HUES48 (cell line): ENCODE data around the gene GALNT9.
"Not testable (repeated sequence)": the region's sequence is repeated elsewhere in the genome, so short reads cannot be mapped to it uniquely, and the experiment has no call there.

Source experiments
- H3K27ac ChIP-seq: one replicate; pipeline ENCODE4 v1.7.0; 2013; ENCODE audit warnings: low read depth, low read length, inconsistent platforms
- H3K27me3 ChIP-seq: 2 replicates; pipeline ENCODE4 v1.6.1; 2013; ENCODE audit warnings: mild to moderate bottlenecking, low read length; ENCODE audit not compliant: control insufficient read depth, insufficient read depth
- H3K36me3 ChIP-seq: 2 replicates; pipeline ENCODE4 v1.6.1; 2013; ENCODE audit warnings: low read length; ENCODE audit not compliant: control insufficient read depth, insufficient read depth
- H3K4me1 ChIP-seq: 2 replicates; pipeline ENCODE4 v1.6.1; 2013; ENCODE audit warnings: mild to moderate bottlenecking, low read length; ENCODE audit not compliant: control insufficient read depth, insufficient read depth
- H3K4me3 ChIP-seq: 2 replicates; pipeline ENCODE4 v1.5.1; 2013; ENCODE audit warnings: mild to moderate bottlenecking, low read depth, low read length
- H3K9ac ChIP-seq: 2 replicates; pipeline ENCODE4 v1.6.1; 2013; ENCODE audit warnings: mild to moderate bottlenecking, low read depth, low read length, moderate library complexity
- H3K9me3 ChIP-seq: 2 replicates; pipeline ENCODE4 v1.6.1; 2013; ENCODE audit warnings: low read length; ENCODE audit not compliant: control insufficient read depth, insufficient read depth

Gene GALNT9

DNA sequence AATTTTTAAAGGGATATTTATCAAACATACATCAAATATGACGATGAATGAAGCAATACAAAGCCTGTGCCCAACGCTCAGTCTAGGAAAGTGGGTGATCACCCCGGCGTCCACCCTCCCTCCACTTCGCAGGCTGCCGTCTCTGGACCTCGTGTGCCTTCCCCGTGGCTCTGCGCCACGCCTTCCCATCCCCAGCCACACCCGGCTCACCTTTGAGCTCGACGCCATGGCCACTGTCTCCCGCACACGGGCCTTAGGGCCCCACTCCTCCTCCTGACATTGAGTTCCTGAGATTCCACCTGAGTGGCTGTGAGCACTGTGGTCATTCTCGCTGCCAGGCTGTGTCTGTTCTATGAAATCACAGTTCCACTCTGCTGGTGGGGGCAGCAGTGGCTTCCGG, 56.7 kb downstream of the GALNT9 start:
- H3K9ac ChIP-seq: no peak overlapping the region
- H3K27ac ChIP-seq: no peak overlapping the region
- 0 out of 2 replicates have a peak, but pooled peaks cover 2% of the 10 kb centered on the region for H3K27me3 ChIP-seq
- H3K9me3 ChIP-seq: no peaks in the 10 kb centered on the region
- no peaks in the 10 kb centered on the region for H3K36me3 ChIP-seq
- H3K4me3 ChIP-seq: no peak overlapping the region
- H3K4me1 ChIP-seq: peaks cover 7% of the 10 kb centered on the region; the same call in 1 of the 2 replicates

DNA sequence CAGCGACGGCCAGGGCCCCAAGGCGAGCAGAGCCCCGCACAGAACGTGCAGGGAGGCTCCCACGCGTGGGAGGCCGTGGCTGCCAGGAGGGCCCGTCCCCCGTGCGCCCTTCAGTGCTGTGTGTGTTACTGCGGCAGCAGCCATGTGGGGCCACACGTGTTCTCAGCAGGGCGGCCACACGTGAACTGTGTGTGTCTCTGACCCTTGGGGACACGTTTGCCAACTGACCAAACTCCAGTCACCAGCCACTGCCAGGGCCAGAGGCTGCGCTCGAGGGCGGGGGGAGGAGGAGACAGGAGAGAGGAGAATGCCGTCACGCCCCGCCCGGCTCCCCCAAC, 57.7 kb downstream of the GALNT9 start:
- H3K27me3 ChIP-seq: 0 out of 2 replicates have a peak, but pooled peaks cover under 1% of the 10 kb centered on the region
- H3K27ac ChIP-seq: no peak overlapping the region
- H3K9me3 ChIP-seq: no peaks in the 10 kb centered on the region
- H3K36me3 ChIP-seq: no peaks in the 10 kb centered on the region
- no peak overlapping the region for H3K4me3 ChIP-seq
- no peak overlapping the region for H3K9ac ChIP-seq
- peaks cover 7% of the 10 kb centered on the region; the same call in 1 of the 2 replicates for H3K4me1 ChIP-seq

GRCh38 chr12:132270969-132271754, 58.2 kb downstream of the GALNT9 start:
- Histone ChIP-seq H3K9me3 (no peaks in the 10 kb centered on the region), H3K9ac (no peak overlapping the region), H3K27me3 (no peaks in the 10 kb centered on the region), H3K36me3 (no peaks in the 10 kb centered on the region), H3K4me1 (peaks cover 7% of the 10 kb centered on the region; the same call in 1 of the 2 replicates), H3K27ac (no peak overlapping the region), H3K4me3 (no peak overlapping the region)

- Histone ChIP-seq H3K4me1 (peaks cover 7% of the 10 kb centered on the region; the same call in 1 of the 2 replicates), H3K9me3 (no peaks in the 10 kb centered on the region), H3K4me3 (no peak overlapping the region), H3K36me3 (no peaks in the 10 kb centered on the region), H3K27me3 (no peaks in the 10 kb centered on the region), H3K27ac (no peak overlapping the region), H3K9ac (no peak overlapping the region)
Observed at GRCh38 chr12:132270516-132270915, 58.9 kb downstream of the GALNT9 start.

DNA sequence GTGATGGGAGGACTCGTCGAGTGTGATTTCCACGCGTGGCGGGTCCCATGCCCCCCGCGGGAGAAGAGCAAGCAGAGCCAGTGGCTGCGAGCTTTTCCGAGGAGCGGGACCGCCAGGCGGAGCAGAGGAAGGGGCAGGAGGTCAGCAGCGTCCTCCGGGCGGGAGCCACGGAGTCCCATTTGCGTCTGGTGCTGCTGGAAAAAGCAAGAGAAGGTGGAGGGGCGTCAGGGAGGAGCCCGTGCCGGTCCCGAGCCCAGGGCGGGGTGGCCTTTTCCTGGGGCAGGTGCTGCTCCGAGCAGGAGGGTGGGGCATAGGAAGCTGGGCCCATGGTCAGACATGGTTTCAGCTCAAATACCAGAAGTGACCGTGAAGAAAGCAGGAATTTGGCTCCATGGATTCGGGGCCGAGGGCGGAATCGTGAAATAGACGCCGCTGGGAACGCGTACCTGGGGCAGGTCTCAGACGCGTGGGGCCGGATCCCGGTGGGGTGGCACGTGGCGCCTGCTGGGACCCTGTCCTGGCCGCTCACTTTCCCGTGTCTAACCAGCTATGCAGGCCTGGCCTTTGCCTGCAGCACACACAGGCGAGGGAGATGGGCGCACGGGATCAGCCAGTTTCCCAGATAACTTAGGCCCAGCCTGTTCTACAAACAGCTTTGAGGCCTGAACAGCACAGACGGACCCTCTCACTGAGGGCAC, 60.0 kb downstream of the GALNT9 start:
- Histone ChIP-seq H3K4me3 (no peak overlapping the region), H3K9me3 (no peaks in the 10 kb centered on the region), H3K9ac (no peak overlapping the region), H3K4me1 (peaks cover 4% of the 10 kb centered on the region; the same call in 1 of the 2 replicates), H3K27ac (no peak overlapping the region), H3K27me3 (no peaks in the 10 kb centered on the region), H3K36me3 (no peaks in the 10 kb centered on the region)

- no peak overlapping the region for H3K4me3 ChIP-seq
- no peaks in the 10 kb centered on the region for H3K36me3 ChIP-seq
- H3K9me3 ChIP-seq: no peaks in the 10 kb centered on the region
- no peak overlapping the region for H3K9ac ChIP-seq
- H3K27ac ChIP-seq: no peak overlapping the region
- no peaks in the 10 kb centered on the region for H3K27me3 ChIP-seq
- H3K4me1 ChIP-seq: no peaks in the 10 kb centered on the region
Observed at GRCh38 chr12:132268674-132269073, 60.7 kb downstream of the GALNT9 start.

GRCh38 chr12:132267873-132268272, 61.5 kb downstream of the GALNT9 start:
- Histone ChIP-seq H3K27me3 (no peaks in the 10 kb centered on the region), H3K9ac (no peak overlapping the region), H3K4me1 (no peaks in the 10 kb centered on the region), H3K36me3 (no peaks in the 10 kb centered on the region), H3K9me3 (no peaks in the 10 kb centered on the region), H3K4me3 (no peak overlapping the region), H3K27ac (no peak overlapping the region)

- Histone ChIP-seq H3K4me3 (no peak overlapping the region), H3K36me3 (no peaks in the 10 kb centered on the region), H3K27ac (no peak overlapping the region), H3K4me1 (no peaks in the 10 kb centered on the region), H3K9me3 (no peaks in the 10 kb centered on the region), H3K9ac (no peak overlapping the region), H3K27me3 (no peaks in the 10 kb centered on the region)
Observed at GRCh38 chr12:132266802-132267201, 62.6 kb downstream of the GALNT9 start.

GRCh38 chr12:132266370-132266769, 63.0 kb downstream of the GALNT9 start:
- no peaks in the 10 kb centered on the region for H3K27me3 ChIP-seq
- no peak overlapping the region for H3K4me3 ChIP-seq
- H3K27ac ChIP-seq: no peak overlapping the region
- H3K9me3 ChIP-seq: no peaks in the 10 kb centered on the region
- H3K36me3 ChIP-seq: no peaks in the 10 kb centered on the region
- no peak overlapping the region for H3K9ac ChIP-seq
- H3K4me1 ChIP-seq: no peaks in the 10 kb centered on the region

DNA sequence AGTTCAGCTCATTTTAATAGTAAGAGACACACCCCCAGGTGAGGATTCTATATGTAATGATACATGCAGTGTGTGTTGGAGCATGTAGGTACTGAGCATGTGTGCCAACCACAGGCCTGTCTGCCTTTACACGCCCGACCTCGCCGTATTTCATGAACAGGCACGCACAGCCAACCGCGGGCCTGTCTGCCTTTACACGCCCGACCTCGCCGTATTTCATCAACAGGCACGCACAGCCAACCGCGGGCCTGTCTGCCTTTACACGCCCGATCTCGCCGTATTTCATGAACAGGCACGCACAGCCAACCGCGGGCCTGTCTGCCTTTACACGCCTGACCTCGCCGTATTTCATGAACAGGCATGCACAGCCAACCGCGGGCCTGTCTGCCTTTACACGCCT, 63.6 kb downstream of the GALNT9 start:
- not testable (repeated sequence) for H3K36me3 ChIP-seq, H3K27ac ChIP-seq, H3K9ac ChIP-seq, H3K4me1 ChIP-seq, H3K9me3 ChIP-seq, H3K4me3 ChIP-seq, H3K27me3 ChIP-seq

- Histone ChIP-seq H3K27ac (no peak overlapping the region), H3K27me3 (no peaks in the 10 kb centered on the region), H3K9me3 (no peaks in the 10 kb centered on the region)
Observed at GRCh38 chr12:132265056-132265800, 64.2 kb downstream of the GALNT9 start.

More at GRCh38 chr12:132265056-132265800, 64.2 kb downstream of the GALNT9 start:
- no peak overlapping the region for H3K9ac ChIP-seq
- no peaks in the 10 kb centered on the region for H3K4me1 ChIP-seq
- H3K36me3 ChIP-seq: no peaks in the 10 kb centered on the region
- H3K4me3 ChIP-seq: no peak overlapping the region
